NCI-H460 (cell line): ENCODE data around the gene GPT2. TPM values are rescaled to one million over a fixed set of nuclear protein-coding genes. Genes with fewer than 3 reads are reported as not detected.
"Not testable (repeated sequence)": the region's sequence is repeated elsewhere in the genome, so short reads cannot be mapped to it uniquely, and the experiment has no call there.

Experiments used
- DNase-seq: peaks from one replicate; pipeline ENCODE4 v3.0.0-alpha.2; 2016; ENCODE audit warnings: low read depth; ENCODE audit errors: extremely low read depth
- total RNA-seq: library from RNA; depleted of rRNA; stranded (reverse); fragments of >200 nt; shearing (Covaris generic); gene quantifications from 2 replicates; pipeline ENCODE4 v1.2.3, GENCODE V29; 2014

GPT2 gene
- total RNA-seq, 1 experiment from 2014 or later, result 22.9 TPM

DNA sequence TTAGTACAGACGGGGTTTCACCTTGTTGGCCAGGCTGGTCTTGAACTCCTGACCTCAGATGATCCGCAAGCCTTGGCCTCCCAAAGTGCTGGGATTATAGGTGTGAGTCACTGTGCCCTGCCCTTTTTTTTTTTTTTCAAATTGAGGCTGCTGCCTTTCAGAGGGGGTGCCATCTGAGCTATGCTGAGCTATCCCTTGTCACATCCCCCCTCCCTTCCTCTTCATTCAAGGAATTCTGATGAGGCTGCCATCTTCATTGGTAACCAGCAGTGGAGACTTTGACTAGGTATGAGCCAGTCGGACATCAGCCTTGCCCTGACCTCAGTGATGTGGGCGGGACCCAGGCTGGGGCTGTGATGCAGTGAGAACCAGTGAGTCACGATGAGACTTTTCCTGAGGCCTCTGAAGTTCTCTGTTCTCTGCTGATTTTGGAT lies 24.4 kb upstream of the GPT2 start:
- peak; percentile 75 for DNase-seq

DNA sequence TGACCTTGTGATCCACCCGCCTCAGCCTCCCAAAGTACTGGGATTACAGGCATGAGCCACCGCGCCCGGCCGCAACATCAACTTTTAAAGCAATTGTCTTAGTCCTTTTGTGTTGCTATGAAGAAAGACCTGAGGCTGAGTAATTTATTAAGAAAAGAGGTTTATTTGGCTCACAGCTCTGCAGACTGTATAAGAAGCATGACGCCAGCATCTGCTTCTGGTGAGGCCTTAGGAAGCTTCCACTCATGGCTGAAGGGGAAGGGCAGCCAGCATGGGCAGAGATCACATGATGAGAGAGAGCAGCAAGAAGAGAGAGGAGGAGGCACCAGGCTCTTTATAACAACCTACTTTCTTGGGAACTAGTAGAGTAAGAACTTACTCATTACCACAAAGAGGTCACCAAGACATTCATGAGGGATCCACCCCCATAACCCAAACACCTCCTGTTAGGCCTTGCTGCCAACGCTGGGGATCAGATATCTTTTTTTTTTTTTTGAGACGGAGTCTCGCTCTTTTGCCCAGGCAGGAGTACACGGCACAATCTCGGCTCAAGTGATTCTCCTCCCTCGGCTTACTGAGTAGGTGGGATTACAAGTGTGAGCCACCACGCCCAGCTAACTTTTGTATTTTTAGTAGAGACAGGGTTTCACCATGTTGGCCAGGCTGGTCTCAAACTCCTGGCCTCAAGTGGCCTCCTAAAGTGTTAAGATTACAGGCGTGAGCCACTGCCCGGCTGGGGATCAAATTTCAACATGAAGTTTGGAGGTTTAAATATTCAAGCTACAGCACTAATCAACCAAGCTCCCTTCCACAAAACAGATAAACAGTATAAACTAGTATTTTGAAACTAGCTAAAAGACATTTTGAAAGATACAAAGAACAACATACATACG lies 21.4 kb upstream of the GPT2 start:
- no peak for DNase-seq

DNA sequence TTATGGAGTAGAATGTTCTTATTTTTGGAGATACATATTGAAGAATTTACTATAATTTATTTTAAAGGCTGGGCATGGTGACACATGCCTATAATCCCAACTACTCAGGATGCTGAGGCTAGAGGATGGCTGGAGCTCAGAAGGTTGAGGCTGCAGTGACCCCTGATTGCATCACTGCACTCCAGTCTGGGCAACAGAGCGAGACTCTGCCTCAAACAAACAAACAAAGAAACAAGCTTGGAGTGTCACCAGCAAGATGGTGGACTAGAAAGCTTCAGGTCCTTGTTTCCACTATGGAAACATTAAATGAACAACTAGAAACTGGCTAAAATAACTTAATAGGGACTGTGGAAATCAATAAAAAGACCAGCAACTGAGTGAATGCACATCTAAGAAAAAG lies 17.9 kb upstream of the GPT2 start:
- no peak for DNase-seq

DNA sequence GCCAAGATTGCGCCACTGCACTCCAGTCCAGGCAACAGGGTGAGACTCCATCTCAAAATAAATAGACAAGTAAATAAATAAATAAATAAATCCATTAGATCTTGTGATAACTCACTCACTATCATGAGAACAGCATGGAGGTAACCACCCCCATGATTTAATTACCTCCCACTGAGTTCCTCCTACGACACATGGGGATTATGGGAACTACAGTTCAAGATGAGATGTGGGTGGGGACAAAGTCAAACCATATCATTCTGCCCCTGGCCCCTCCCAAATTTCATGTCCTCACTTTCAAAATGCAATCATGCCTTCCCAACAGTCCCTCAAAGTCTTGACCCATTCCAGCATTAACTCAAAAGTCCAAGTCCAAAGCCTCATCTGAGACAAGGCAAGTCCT lies 16.7 kb upstream of the GPT2 start:
- DNase-seq, result not testable (repeated sequence)

DNA sequence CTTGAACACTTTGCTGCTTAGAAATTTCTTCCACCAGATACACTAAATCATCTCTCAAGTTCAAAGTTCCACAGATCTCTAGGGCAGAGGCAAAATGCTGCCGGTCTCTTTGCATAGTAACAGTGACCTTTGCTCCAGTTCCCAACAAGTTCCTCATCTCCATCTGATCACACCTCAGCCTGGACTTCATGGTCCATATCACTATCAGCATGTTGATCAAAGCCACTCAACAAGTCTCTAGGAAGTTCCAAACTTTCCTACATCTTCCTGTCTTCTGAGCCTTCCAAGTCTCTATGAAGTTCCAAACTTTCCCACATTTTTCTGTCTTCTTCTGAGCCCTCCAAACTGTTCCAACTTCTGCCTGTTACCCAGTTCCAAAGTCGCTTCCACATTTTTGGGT lies 15.3 kb upstream of the GPT2 start:
- DNase-seq, result not testable (repeated sequence)

DNA sequence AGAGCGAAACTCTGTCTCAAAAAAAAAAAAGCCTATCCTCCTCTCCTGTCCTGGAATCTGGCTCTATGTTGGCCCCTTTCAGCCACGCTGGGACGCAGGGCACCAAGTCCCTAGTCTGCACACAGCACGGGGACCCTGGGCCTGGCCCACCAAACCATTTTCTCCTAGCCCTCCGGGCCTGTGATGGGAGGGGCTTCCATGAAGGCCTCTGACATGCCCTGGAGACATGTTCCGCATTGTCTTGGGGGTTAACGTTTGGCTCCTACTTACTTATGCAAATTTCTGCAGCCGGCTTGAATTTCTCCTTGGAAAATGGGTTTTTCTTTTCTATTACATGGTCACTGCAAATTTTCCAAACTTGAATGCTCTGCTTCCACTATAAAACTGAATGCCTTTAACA lies 12.6 kb upstream of the GPT2 start:
- no peak for DNase-seq

DNA sequence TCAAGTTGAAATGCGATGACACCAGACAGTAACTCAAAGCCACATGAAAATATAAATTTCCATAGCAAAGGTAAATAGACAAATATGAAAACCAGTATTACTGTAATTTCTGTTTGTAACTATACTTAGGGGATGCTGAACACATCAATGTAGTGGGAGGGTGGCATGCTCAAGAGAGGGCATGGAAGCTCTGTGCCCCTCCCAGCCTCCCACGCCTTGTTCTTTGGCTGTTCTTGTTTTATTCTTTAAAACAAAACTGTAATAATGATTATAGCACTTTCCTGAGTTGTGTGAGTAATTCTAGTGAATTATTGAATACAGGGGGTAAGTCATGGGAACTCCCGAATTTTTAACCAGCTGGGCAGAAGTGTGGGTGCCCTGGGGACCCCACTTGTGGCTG lies 11.0 kb upstream of the GPT2 start:
- DNase-seq, result no peak

DNA sequence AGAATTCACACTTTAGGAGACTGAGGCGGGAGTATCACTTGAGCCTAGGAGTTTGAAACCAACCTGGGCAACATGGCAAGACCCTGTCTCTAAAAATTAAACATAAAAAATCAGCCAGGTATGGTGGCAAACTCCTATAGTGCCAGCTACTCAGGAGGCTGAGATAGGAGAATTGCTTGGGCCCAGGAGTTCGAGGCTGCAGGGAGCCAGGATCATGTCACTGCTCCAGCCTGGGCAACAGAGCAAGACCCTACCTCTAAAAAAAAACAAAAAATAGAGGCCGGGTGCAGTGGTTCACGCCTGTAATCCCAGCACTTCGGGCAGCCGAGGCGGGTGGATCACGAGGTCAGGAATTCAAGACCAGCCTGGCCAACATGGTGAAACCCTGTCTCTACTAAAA lies 8.9 kb upstream of the GPT2 start:
- DNase-seq, result no peak

DNA sequence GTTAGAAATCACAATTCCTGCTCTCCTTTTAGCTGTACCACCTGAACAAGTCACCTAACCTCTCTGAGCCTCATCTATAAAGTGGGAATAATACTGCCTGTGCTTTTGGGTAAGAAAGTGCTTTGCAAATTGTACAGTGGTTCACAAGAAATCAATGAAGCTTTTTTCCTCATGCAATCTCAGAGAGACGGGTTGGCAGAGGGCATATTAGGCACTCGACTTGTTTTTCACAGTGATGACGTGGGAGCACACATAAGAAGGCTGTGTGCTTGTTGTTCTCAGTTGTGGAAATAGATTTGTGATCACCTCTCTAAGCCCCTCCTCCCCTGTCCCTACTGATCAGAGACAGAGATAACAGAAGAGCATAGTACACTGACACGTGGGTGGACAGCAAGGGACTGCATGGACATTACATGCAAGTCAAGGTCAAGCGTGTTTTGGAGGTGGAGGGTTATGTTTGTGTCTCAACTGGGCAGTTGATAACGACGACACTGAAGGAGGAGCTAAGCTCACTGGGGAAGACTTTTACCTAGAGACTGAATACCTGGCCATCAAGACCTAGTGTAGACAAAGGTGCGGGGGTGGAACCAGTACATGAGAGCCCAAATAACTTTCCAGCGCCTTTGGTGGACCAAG lies 1.7 kb upstream of the GPT2 start:
- DNase-seq, result no peak

DNA sequence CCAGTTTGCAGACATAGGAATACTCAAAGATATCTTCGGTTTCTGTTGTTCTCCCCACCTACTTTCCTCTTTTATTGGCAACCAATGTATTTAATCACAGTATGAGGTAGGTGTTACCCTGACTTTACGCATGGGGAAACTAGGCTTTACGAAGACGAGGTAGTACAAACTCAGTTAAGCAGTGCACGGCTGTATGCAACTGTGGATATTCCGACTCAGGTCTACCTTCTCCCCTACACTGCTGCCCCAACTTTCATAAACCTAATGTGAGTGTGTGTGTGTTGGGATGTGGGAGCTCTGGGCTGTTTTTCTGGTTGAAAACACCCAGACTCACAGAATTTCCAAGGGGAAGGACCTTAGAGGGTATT lies 1.2 kb upstream of the GPT2 start:
- DNase-seq, result no peak

DNA sequence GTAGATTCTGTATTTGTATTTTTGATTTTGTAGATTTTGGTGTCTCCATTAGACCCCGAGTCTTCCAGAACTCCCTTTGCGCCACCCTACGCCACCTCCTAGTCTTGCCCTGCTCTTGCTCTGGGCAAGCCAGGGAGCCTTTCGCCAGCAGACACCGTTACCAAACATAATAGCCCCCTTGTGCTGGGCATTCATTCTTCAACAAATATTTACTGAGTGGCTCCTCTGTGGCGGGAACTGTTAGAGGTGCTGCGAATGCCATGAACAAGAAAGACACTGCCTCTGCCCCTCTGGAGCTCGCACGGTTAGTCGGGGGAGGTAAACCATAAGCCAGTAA lies 841 bp upstream of the GPT2 start:
- no peak for DNase-seq

DNA sequence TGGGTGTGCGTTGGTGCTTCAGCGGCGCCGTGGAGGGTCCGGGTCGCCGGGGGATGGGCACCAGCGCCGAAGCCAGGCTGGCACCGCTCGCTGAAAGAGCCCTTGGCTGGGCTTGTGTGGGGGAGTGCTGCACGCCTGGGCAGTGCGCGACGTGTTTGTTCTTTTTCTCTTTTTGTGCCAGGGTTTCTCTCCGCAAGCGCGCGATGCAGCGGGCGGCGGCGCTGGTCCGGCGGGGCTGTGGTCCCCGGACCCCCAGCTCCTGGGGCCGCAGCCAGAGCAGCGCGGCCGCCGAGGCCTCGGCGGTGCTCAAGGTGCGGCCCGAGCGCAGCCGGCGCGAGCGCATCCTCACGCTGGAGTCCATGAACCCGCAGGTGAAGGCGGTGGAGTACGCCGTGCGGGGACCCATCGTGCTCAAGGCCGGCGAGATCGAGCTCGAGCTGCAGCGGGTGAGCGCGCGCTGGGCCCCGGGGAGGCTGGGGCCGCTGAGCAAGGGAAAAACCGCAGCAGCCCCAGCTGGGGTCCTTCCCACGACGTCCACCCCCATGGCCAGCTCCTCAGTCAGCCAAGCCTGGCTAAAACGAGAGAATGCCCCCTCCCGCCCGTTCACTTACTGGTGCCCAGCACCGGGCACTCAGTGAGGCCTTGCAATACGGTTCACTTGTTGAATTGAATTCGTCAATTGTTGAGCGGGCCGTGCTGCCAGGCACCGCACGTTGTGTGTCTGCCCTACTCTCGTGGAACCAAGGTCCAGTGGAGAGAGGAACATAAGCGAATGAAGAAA lies 541 bp downstream of the GPT2 start:
- no peak for DNase-seq

DNA sequence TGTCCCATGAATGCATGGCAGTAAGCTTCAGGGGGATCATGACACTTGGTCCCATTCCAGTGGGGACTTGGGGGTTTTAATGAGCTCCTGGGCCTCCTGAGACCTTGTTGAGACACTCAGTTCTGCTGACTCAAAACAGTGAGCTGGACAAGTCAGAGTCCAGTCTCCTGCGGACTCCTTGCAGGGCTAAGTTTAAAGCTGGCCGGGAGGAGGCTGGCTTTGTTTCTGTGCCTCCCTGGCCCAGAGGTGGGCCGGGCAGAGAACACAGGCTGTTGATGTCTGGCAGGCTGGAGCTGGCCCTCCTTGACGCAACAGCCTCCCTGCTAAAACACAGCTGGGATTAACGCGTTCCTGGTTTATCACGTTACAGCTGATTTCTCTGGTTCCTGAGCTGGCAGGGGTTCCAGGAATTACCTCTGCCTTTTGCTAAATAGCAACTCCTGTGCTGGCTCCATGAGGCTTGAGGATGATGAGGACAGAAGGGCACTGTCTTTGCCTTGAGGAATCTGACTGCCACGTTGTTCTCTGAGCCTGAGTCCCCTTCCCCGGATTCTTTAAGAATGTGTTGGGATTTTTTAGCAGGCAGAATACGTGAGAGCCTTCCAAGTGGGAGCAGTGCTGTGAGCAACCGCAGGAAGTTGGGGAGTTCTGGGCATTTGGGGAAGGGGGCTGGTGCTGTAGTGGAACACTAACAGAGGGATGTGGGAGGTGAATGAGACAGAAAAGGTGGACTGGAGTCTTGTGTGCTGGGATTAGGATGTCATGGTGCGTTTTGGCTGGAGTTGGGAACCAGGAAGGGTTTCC lies 2.0 kb downstream of the GPT2 start:
- no peak for DNase-seq

DNA sequence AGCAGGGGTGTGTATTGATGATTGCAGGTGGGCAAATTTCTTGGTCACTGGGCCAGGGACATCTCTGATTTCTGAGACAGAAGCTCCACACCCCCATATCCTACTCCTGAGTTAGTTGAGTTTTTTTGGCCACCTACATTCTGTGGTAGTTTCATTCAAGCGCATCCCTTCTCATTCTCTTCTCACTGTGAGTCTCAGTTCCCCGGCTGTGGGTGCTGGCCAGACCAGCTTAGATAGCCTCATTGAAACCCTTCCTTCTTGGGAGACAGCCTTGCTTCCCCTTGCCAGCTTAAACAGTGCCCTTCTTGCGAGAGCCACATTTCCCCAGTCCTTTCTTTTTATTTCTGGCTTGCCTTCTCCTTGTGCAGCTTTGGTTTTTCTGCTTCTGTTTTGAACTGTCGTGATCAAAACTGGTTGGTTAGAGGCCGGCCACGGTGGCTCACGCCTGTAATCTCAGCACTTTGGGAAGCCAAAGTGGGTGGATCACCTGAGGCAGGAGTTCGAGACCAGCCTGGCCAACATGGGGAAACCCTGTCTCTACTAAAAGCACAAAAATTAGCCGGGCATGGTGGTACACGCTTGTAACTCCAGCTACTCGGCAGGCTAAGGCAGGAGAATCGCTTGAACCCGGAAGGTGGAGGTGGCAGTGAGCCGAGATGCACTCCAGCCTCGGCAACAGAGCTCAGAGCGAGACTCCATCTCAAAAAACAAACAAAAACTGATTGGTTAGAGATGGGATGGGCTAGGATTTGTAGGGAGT lies 2.8 kb downstream of the GPT2 start:
- no peak for DNase-seq

DNA sequence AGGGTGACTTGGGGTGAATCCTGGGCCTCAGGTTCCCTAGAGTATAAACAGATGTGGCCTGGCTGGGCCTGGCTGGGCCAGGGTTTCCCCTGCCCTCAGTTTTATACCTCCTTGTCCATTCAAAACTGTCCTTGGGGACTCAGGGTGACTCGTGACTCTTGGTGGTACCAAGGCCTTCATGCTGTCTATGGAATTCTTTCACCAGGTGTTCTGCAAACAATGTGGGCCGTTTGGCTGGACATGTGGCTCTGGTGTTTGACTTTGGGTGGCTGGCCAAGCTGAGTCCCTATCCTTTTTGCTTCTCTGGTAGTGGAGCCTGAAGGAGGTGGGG lies 3.3 kb downstream of the GPT2 start:
- DNase-seq, result no peak

DNA sequence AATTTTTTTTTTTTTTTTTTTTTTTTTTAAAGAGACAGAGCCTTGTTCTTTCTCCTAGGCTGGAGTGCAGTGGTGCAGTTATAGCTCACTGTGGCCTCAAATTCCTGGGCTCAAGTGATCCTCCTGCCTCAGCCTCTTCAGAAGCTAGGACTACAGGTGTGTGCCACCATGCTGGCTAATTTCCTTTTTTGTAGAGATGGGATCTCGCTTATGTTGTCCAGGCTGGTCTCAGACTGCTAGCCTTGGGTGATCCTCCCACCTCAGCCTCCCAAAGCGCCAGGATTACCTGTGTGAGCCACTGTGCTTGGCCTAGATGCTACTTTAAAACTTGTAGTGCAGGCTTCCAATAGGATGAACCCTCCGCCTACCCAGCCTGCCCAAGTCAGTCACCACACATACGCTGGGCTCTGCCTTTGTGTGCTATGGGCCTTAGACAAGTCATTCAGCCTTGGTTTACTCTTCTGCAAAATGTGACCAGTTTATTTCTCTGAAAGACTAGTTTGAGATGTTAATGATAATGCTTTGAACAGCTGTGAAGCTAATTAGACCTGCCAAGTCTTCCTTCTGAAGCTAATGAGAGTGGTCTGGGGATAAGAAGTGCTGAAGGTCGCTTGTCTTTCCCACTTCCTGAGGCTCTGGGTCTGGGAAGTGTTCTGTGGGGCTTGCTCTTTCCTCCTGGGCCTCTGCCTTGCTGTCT lies 5.2 kb downstream of the GPT2 start:
- no peak for DNase-seq

DNA sequence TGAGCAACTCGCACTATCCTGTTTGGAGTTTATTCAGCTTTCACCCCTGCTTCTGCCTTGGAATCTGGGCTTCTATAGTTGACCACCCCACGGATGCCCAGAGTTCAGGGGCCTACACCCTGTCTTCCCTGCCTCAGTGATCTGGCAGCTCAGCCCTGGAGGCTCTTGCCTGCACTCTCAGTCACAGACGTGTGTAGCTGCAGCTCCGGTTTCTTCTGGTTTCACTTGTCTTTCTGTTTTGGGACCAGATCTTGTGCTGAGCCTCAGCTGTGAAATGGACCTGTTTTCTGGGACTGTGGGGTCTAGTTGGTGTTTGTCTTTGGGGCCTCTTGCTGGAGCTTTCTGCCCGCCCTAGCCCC lies 5.8 kb downstream of the GPT2 start:
- no peak for DNase-seq

DNA sequence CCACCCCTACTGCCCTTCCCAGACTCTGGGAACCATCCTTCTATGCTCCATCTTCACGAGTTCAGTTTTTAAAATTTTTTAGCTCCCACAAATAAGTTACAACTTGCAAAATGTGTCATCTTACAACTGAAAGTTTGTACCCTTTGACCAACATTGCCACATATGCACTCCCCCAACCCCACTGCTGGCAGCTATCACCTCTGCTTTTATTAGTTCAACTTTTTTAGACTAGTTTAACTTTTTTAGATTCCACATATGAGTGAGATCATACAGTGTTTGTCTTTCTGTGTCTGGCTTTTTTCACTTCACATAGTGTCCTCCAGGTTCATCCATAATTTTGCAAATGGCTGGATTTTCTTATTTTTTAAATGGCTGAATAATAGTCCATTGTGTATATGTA lies 7.7 kb downstream of the GPT2 start:
- DNase-seq, result no peak

DNA sequence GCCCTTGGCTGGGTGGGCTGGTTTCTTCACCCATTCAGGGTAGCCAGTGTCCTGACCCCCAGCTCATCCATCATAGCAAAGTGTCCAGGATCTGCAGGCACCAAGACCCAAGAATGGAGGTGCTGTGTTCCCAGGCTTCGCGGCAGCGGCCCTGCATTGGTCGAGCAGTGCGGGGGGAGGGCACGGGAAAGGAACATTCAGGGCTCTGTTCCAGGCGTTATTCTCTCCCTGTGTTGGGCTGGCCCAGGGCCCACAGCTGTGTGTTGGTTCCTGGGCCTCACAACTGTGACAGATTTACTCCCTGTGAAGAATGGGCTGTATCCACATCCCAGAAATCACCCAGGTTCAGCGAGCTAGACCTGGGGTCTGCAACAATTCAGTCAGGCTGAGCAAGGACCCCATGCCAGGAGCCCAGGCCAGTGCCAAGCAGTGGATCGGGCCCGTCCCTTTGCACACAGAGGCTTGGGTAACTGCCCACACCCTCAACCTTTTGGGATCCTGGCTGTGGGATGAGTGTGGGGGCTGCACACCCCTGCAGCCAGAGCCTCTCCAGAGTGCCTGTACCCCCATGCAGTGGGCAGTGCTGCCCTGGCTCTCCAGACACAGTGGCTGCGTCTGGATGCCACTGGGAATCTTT lies 10.0 kb downstream of the GPT2 start:
- DNase-seq, result no peak
